NCI-H2227 (cell line): ENCODE data around the gene NBPF1.
"Not testable (repeated sequence)": the region's sequence is repeated elsewhere in the genome, so short reads cannot be mapped to it uniquely, and the experiment has no call there.

Source experiments
- DNase-seq: peaks from one replicate; lab custom pipeline; 2025; ENCODE audit not compliant: unreplicated experiment; lab: John Stamatoyannopoulos, UW

NBPF1 gene

GRCh38 chr1:16642025-16642966 lies 28.9 kb upstream of the NBPF1 start:
- DNase-seq = not testable (repeated sequence)

GRCh38 chr1:16641159-16641975 lies 28.0 kb upstream of the NBPF1 start:
- DNase-seq = not testable (repeated sequence)

GRCh38 chr1:16639091-16640031 lies 26.0 kb upstream of the NBPF1 start:
- DNase-seq = not testable (repeated sequence)

- DNase-seq = not testable (repeated sequence)
Measured at GRCh38 chr1:16637941-16638778, 24.8 kb upstream of the NBPF1 start.

GRCh38 chr1:16636551-16637195 lies 23.3 kb upstream of the NBPF1 start:
- DNase-seq = not testable (repeated sequence)

GRCh38 chr1:16635959-16636358 lies 22.6 kb upstream of the NBPF1 start:
- DNase-seq = not testable (repeated sequence)

- not testable (repeated sequence) for DNase-seq
Measured at GRCh38 chr1:16633540-16634282, 20.3 kb upstream of the NBPF1 start.

- DNase-seq = not testable (repeated sequence)
Measured at GRCh38 chr1:16632044-16632850, 18.9 kb upstream of the NBPF1 start.

GRCh38 chr1:16631248-16632043 lies 18.1 kb upstream of the NBPF1 start:
- DNase-seq = no peak

DNA sequence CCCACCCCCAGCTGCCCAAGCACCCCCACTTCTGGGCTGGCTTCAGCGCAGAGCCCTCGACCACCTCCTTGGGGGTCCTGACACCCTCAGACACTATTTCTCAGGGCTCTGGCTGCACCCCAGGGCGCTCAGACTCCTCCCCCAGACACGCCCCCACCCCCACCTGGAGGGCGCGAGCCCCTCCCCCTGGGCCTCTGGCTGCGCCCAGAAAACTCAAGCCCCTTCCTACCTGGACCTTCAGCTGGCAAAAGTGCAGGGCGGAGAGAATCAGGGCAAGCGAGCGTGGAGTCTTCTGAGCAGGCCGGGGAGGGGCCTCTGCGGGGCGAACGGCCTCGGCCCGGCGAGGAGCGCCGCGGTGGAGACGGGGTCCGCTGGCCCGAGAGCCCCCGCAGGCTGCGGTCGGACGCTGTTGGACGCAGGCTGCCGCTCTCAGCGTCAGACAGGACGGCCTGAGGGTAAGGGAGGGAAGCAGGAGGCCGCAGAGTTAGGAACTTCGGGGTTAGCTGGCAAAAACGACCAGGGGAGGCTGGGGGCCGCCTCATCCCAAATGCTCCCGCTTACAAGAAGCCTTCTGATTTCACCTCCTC lies 17.4 kb upstream of the NBPF1 start:
- no peak for DNase-seq

- DNase-seq = not testable (repeated sequence)
Measured at GRCh38 chr1:16629916-16630530, 16.7 kb upstream of the NBPF1 start.

GRCh38 chr1:16628361-16629111 lies 15.2 kb upstream of the NBPF1 start:
- DNase-seq = no peak

GRCh38 chr1:16626409-16626983 lies 13.1 kb upstream of the NBPF1 start:
- not testable (repeated sequence) for DNase-seq

DNA sequence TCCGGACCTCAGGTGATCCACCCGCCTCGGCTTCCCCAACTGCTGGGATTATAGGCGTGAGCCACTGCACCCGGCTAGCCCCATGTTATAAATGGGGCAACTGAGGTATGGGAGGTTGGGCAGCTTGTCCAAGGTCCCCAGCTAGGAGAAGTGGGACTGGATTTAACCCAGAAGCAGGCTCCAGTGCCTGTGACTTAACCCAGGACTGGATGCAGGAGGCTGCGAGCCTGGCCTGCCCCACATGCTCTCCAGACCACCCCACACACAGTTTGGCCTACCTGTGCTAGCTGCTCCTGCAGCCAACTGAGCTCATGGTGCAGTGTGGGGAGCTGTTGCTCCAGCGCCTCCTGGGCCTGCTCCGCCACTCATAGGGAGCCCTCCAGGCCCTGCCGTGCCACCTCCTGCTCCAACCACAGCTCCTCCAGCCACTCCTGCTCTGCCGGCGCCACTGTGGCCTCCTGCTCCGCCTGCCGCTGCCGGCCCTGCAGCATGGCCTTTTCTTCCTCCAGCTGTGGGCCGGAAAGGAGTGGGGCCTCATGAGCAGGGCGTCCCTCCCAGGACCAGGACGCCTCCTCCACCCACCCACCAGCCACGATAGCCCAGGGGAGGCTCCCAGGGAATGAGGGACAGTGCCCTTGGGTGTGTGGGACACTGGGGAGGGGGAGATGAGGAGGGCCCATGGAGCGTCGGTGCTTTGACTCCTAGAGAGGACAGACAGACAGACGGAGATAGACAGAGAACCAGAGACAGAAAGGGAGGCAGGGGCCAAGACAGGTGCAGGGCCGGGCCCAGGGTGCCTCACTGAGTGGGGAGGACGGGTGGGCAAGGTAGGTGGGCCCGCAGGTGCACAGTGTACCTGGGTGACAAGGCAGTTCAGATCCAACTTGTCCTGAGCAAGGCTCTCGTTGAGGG lies 12.4 kb upstream of the NBPF1 start:
- DNase-seq = no peak
